Fibroblast of skin of abdomen (primary cell): ENCODE measurements around the gene TMEM184A.

ENCODE experiments used
- DNase-seq: peaks from one replicate; pipeline ENCODE4 v3.0.0-alpha.2; 2013

The TMEM184A gene

DNA sequence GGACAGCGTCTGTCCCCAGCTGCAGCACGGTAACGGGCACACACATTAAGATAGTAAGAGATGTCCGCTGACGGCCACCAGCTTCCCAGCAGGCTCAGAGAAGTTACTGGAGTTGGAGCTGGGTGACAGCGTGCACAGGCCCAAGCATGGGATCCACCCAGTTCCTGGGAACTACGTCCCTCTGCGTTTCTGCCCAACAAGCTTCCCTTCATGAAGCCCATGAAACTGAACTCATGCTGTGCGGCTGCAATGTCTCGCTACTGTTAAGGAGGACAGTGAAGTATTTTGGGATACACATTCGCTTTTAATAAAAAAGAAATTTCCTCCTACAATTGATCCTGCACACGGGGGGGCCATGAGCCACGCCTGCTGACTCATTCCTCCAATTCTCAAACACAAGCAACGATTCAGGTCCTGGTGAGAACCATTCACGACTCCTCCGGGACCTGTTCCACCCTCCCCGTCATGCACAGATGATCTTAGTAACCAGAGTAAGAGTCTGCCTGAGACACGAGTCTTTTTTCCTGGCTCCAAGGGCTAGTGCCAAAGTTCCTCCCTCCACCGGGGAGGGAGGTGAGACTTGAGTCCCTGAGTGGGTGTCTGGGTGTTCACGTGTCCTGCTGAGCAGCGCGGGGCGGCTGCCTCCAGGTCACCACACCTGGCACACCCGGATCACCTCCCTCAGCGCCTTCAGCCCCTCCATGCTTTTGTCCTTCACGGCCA is 11.2 kb upstream of the TMEM184A start:
- peak; percentile 29 for DNase-seq

DNA sequence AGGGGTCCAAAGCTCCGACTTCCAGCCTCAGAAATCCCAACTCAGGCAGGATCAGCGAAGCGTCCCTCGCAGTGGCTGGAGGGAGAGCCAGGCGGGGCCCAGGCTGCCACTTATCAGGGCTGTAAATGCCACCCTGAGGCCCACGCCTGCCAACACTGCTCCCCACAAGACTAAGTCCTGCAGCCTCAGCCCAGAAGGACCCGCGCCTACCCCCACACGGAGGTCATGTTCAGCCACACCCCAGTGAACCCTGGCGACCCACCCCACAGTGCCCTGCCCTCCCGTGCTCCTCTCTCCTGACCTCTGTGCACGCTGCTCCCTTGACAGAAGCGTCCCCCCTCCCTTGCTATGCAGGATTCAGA is 10.7 kb upstream of the TMEM184A start:
- DNase-seq: no peak

DNA sequence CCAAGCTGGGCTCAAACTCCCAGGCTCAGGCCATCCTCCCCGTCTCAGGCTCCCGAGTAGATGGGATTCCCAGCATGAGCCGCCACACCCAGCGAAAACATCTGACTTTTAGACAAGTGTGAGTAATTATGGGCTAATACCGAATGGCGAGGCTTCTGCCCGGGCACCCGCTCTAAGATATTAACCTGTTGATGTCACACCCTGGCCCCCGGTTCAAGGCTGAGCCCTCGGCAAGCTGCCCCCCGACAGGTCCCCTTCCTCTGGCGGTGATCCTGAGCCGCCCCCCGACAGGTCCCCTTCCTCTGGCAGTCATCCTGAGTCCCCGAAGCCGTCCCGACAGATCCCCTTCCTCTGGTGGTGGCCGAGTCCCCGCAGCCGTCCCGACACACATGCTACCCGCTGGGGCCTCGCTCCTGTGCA is 8.6 kb upstream of the TMEM184A start:
- DNase-seq: peak; percentile 20

GRCh38 chr7:1563981-1564602 is 8.1 kb upstream of the TMEM184A start:
- DNase-seq: no peak

DNA sequence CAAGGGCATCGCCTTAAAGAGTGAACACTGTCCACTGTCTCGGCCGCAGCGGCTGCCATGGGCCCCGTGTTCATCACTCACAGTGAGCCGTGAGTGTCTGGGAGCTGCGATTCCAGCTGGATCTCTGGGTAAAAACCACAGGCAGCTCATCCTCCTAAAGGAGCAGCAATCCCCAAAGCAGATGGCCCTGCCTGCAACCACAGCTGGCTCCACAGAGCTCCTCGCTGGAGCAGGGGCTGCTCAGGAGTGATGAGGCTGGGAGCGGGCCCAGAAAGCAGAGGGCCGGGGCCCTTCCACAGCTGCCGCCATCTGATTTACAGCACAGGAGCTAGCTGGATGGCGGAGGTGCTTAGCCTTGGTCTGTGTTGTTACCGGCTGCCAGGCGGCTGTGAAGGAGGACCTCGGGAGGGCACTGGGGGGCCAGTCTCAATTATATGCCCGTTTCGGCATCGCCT is 6.6 kb upstream of the TMEM184A start:
- DNase-seq: peak; percentile 79

- DNase-seq: peak; percentile 33
Measured at GRCh38 chr7:1562116-1562515, 6.1 kb upstream of the TMEM184A start.

- no peak for DNase-seq
Measured at GRCh38 chr7:1561036-1561940, 5.3 kb upstream of the TMEM184A start.

GRCh38 chr7:1560620-1561031 is 4.6 kb upstream of the TMEM184A start:
- DNase-seq: no peak

GRCh38 chr7:1559626-1560590 is 3.9 kb upstream of the TMEM184A start:
- DNase-seq: no peak

GRCh38 chr7:1558841-1559625 is 3.0 kb upstream of the TMEM184A start:
- no peak for DNase-seq

DNA sequence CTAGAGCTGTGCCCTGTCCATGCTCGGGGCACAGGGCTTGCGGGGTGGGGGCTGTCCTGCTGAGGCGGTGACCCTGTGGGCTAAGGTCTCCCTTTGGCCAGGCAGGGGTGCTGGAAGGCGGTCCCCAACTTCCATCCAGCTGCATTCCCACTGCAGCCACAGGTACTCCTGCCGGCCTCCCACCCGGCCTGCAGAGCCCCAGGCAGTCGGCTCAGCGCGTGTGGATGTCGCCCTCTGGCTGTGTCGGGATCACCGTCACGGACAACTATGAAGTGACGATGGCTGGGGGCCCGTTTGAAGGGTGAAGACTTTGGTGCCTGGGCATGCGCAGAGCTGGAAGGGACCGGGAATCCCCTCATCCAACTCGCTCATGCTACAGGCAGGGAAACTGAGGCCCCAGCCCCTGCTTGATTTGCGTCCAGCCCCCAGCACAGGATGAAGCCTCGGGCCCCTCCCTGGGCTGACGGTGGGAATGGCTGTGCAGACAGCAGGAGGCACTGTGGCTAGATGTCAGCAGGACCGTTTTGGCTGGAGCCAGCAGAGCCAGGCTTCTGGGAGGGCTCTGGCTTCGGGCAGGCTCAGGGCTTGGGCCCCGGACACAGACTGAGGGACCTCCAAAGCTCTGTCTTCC is 2.3 kb upstream of the TMEM184A start:
- no peak for DNase-seq

DNA sequence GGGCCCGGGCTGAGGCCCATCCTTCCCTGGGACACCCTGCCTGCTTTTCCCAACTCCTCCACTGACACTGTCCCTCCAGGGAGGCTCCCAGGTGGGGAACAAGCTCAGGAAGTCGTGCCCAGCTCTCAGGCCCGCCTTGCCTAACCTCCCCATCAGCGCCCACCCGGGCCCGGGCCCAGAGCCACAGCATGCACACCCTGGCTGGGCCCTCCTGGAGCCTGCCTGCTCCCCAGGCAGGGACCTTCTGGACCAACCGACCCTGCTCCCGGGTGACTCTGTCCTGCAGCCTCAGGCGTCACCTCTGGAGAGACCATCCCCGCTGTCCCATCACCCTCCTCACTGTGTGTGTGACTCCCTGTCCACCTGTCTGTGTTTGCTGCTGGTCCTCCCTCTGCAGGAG is 1.8 kb upstream of the TMEM184A start:
- DNase-seq: no peak

GRCh38 chr7:1557006-1557405 is 1.0 kb upstream of the TMEM184A start:
- DNase-seq: no peak

DNA sequence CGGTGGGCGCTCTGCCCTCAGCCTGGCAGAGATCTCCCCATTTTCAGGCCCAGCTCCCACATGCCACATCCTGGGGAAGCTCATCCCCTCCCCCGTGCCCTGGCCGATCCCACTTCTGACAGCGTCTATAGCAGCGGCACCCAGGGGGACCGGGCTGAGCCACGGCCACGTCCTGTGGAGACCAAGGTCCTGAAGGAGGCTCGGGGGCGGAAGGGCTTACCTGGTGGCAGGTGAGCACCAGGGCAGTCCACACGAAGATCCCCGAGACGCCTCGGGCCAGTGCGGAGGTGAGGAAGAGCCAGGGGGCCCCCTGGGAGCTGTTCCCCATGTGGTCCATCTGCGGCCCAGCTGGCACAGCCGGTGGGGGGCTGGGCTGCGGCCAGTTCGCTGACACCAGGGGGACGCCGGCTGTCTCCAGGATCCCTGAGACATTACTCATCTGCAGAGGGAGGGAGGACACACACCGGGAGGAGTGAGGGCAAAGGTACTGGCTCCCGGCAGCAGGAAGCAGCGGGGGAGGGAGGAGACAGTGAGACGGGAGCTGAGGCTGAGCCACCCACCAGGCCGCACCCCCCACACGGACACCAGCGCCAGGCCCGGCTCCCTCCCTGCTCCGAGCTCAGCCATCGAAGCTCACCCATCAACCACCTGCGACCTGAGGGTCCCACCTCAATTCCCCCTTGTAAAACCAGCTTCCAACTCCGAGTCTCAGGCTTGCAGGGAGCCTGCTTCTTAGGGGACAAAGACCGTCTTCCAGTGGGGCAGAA is 776 bp downstream of the TMEM184A start:
- peak; percentile 86 for DNase-seq

- no peak for DNase-seq
Measured at GRCh38 chr7:1554333-1555045, 1.5 kb downstream of the TMEM184A start.

GRCh38 chr7:1553512-1554210 is 2.3 kb downstream of the TMEM184A start:
- no peak for DNase-seq

- peak; percentile 48 for DNase-seq
Measured at GRCh38 chr7:1552200-1552599, 3.8 kb downstream of the TMEM184A start.

DNA sequence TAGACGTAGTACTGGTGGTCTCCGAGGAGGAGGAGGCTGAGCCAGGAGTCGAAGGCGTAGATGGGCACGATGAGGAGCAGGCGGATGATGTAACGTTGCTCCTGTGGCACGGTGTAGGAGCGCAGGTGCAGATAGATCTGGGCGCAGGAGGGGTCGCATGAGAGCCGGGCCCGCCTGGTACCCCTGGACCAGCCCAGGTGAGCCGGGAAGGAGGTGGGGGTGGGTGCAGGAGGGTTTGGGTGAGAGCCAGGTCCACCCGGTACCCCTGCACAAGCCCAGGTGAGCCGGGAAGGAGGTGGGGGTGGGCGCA is 5.2 kb downstream of the TMEM184A start:
- no peak for DNase-seq
